Osteoblast (primary cell): ENCODE results near the gene DIP2C. TPM values are rescaled to one million over a fixed set of nuclear protein-coding genes. Genes with fewer than 3 reads are reported as not detected.

Source experiments
- DNase-seq: peaks from one replicate; pipeline ENCODE4 v3.0.0; 2011; ENCODE audit warnings: low spot score, mixed read lengths; ENCODE audit not compliant: insufficient read length; ENCODE audit errors: missing footprints
- H2AFZ ChIP-seq: 2 replicates; pipeline ENCODE4 v1.6.0; 2011; ENCODE audit warnings: mild to moderate bottlenecking, low read length
- H3K27ac ChIP-seq: 2 replicates; pipeline ENCODE4 v1.5.1; 2011; ENCODE audit warnings: mild to moderate bottlenecking, low read depth, low read length, moderate library complexity
- H3K27me3 ChIP-seq: 2 replicates; pipeline ENCODE4 v1.6.0; 2012; ENCODE audit warnings: mild to moderate bottlenecking, control low read depth, inconsistent platforms, low read length, moderate library complexity; ENCODE audit not compliant: insufficient read depth
- H3K36me3 ChIP-seq: 2 replicates; pipeline ENCODE4 v1.5.1; 2011; ENCODE audit warnings: mild to moderate bottlenecking, low read length, control low read depth, moderate library complexity; ENCODE audit not compliant: insufficient read depth
- H3K4me1 ChIP-seq: 2 replicates; pipeline ENCODE4 v1.5.1; 2011; ENCODE audit warnings: mild to moderate bottlenecking, low read length, control low read depth, moderate library complexity; ENCODE audit not compliant: insufficient read depth
- H3K4me2 ChIP-seq: 2 replicates; pipeline ENCODE4 v1.6.0; 2011; ENCODE audit warnings: mild to moderate bottlenecking, low read length; ENCODE audit not compliant: insufficient read depth
- H3K4me3 ChIP-seq: fragments of 200-600 bp; sonication (generic); 3 replicates; pipeline ENCODE4 v1.5.1; 2012; ENCODE audit warnings: mild to moderate bottlenecking, low read length, inconsistent platforms; ENCODE audit not compliant: insufficient read depth
- H3K79me2 ChIP-seq: 2 replicates; pipeline ENCODE4 v1.6.0; 2012; ENCODE audit warnings: mild to moderate bottlenecking, low read length, control low read depth, inconsistent platforms; ENCODE audit not compliant: insufficient read depth
- H3K9me3 ChIP-seq: 2 replicates; pipeline ENCODE4 v1.5.1; 2011; ENCODE audit warnings: low read depth, low read length, control low read depth
- H4K20me1 ChIP-seq: 2 replicates; pipeline ENCODE4 v1.6.0; 2012; ENCODE audit warnings: mild to moderate bottlenecking, low read length, control low read depth; ENCODE audit not compliant: insufficient read depth
- CTCF ChIP-seq: IDR thresholded peaks from 2 replicates; pipeline ENCODE4 v1.5.1; 2011; ENCODE audit warnings: mild to moderate bottlenecking, low read depth, low read length, moderate library complexity; ENCODE audit errors: extremely low read depth
- total RNA-seq: library from RNA; depleted of rRNA; stranded (reverse); fragments of >200 nt; gene quantifications from 2 replicates; pipeline ENCODE4 v1.2.3, GENCODE V29; 2012

Gene DIP2C
- total RNA-seq, 1 donor = 36.9 TPM

DNA sequence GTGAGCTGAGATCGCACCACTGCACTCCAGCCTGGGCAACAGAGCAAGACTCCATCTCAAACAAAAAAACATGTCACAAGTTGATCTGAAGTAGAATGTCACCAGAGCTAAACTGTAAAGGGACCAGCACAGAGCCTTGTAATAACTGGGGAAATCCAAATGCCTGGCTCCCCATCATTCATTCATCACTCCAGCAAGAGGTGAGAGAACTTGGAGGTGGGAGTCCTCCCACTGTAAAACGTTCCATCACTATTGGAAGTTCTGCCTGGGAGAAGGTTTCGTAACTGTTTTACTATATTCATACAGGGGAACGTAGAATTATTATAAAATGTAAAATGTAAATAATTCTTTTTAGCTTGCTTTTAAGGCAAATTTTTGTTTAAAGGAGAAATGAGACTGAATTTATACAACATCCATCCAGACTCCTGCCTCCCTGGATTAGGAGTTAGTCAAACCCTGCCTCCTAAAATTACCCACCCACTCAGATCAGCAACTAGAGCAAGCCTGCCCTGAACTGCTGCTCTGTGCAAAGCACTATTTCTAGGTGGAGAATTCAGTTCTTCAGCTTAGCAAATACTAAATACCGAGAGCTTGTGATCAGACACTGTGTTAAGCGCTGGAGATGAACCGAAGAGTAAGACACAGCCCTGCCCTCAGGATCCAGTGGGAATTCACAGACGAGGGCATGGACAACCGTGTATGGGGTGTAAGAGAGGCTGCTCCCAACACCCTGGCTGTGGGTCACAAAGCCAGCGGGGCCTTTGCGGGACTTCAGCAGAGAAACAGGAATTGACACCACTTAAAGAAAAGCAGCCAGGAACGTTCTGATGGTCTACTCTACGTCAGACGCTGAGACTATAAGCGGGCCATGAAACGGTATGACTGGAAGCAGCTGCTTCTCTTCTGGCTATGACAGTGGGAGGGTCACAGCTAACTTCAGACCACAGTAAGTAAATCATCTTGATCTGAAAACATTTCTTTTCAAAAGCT lies 345.9 kb downstream of the DIP2C start:
- H3K9me3 ChIP-seq = no peaks in the 10 kb centered on the region
- TF ChIP-seq CTCF = no peak
- no peaks in the 10 kb centered on the region for H3K27me3 ChIP-seq
- H3K79me2 ChIP-seq = peaks cover 3% of the 10 kb centered on the region
- H2AFZ ChIP-seq = no peak overlapping the region
- DNase-seq = peak; percentile 57
- H3K36me3 ChIP-seq = peaks cover 28% of the 10 kb centered on the region
- H3K4me3 ChIP-seq = no peak overlapping the region
- peaks cover 2% of the 10 kb centered on the region for H3K4me1 ChIP-seq
- peaks cover 3% of the 10 kb centered on the region for H4K20me1 ChIP-seq
- H3K27ac ChIP-seq = no peak overlapping the region
- no peak overlapping the region for H3K4me2 ChIP-seq

GRCh38 chr10:341081-341740 lies 348.3 kb downstream of the DIP2C start:
- Histone ChIP-seq H3K36me3 (peaks cover 38% of the 10 kb centered on the region), H3K4me1 (peaks cover 5% of the 10 kb centered on the region), H3K27ac (no peak overlapping the region), H2AFZ (no peak overlapping the region), H3K4me3 (no peak overlapping the region), H3K4me2 (no peak overlapping the region), H3K9me3 (no peaks in the 10 kb centered on the region), H3K27me3 (no peaks in the 10 kb centered on the region), H4K20me1 (peaks cover 3% of the 10 kb centered on the region), H3K79me2 (no peaks in the 10 kb centered on the region)
- TF ChIP-seq CTCF = no peak
- DNase-seq = no peak

DNA sequence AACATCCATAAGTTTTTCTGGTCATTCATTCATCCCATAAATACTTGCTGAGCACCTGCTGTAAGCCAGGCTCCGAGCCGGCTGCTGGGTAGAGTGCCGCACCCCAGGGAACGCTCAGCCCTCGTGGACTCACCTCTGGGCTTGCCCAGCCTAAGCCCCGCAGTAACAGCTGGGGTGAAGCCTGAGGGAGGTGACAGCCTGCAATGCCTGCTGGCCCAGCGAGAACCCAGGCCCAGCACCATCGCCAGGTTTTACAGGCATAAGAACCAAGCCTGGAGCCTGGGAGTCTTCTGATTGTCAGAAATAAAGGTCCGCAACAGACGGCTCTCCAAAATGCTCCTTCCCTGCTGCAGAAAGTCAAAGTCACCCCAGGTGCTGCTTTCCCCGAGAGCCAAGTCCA lies 348.8 kb downstream of the DIP2C start:
- Histone ChIP-seq H4K20me1 (peaks cover 3% of the 10 kb centered on the region), H2AFZ (no peak overlapping the region), H3K4me3 (no peak overlapping the region), H3K4me1 (peaks cover 5% of the 10 kb centered on the region), H3K79me2 (no peaks in the 10 kb centered on the region), H3K27ac (no peak overlapping the region), H3K27me3 (no peaks in the 10 kb centered on the region), H3K4me2 (no peak overlapping the region), H3K36me3 (peaks cover 38% of the 10 kb centered on the region), H3K9me3 (no peaks in the 10 kb centered on the region)
- no peak for TF ChIP-seq CTCF
- DNase-seq = no peak

DNA sequence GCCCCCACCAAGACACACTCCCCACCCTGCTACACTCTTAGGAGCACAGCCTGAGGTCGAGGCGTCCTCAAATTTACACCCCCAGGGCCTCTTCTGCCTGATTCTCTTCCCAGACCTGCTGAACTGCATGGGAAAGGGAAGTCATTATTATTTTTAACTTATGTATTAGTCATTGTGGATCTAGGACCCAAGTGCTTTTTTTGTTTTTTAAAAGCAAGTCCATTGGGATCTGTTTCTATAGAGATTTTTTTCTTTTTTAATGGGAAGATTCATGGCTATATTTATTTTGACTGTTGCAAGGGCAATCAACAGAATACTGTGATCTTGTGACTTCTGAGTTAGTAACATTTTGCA lies 350.5 kb downstream of the DIP2C start:
- no peak overlapping the region for H3K4me2 ChIP-seq
- no peaks in the 10 kb centered on the region for H3K79me2 ChIP-seq
- peaks cover 5% of the 10 kb centered on the region for H3K4me1 ChIP-seq
- H3K27me3 ChIP-seq = no peaks in the 10 kb centered on the region
- no peak for TF ChIP-seq CTCF
- peak overlapping the region; percentile 51 for H3K27ac ChIP-seq
- H3K4me3 ChIP-seq = no peak overlapping the region
- peaks cover 3% of the 10 kb centered on the region for H4K20me1 ChIP-seq
- H3K9me3 ChIP-seq = no peaks in the 10 kb centered on the region
- H2AFZ ChIP-seq = no peak overlapping the region
- no peak for DNase-seq
- H3K36me3 ChIP-seq = peaks cover 38% of the 10 kb centered on the region
